IMR-90 (cell line): ENCODE measurements around the gene DNTTIP2. TPM values are rescaled to one million over a fixed set of nuclear protein-coding genes. Genes with fewer than 3 reads are reported as not detected.
A peak's percentile ranks its signal among the peaks of the same experiment; 100 is the strongest.

Experiments
- ATAC-seq: fragments of 200-7000 bp; cut with Tn5 transposase; 2 replicates; pipeline ENCODE4 v1.9.1; 2020; ENCODE audit warnings: low read depth, mild to moderate bottlenecking, moderate library complexity
- BruUV-seq: library from RNA; stranded (reverse); fragments of 400-500 nt; replicated peaks from 2 replicates; lab custom pipeline; 2021; lab: Mats Ljungman, UMichigan
- CTCF ChIA-PET: fragments of 300-600 bp; formaldehyde crosslinking; extraction: SDS; loops from one replicate; lab custom pipeline; 2021; ENCODE audit warnings: antibody characterized with exemption; lab: Yijun Ruan, JAX
- POLR2A ChIA-PET: fragments of 300-600 bp; sonication (Branson Sonifier 250); formaldehyde crosslinking; loops from one replicate; lab custom pipeline; 2022; ENCODE audit warnings: antibody characterized with exemption; ENCODE audit not compliant: unreplicated experiment; lab: Charles Lee
- DNase-seq: peaks from one replicate; pipeline ENCODE4 v3.0.0; 2013
- H2AFZ ChIP-seq: replicated peaks from 2 replicates; pipeline ENCODE3; 2013; ENCODE audit warnings: low read length, mild to moderate bottlenecking; ENCODE audit not compliant: poor library complexity
- H2AK5ac ChIP-seq: 2 replicates; pipeline ENCODE4 v1.6.1; 2013; ENCODE audit warnings: low read depth, low read length, inconsistent platforms
- H2AK9ac ChIP-seq: replicated peaks from 2 replicates; pipeline ENCODE3; 2013; ENCODE audit warnings: mild to moderate bottlenecking, low read depth, low read length, moderate library complexity; ENCODE audit not compliant: poor library complexity
- H2BK120ac ChIP-seq: 2 replicates; pipeline ENCODE4 v1.6.1; 2013; ENCODE audit warnings: low read depth, low read length, inconsistent platforms
- H2BK15ac ChIP-seq: 3 replicates; pipeline ENCODE4 v1.6.1; 2013; ENCODE audit warnings: low read depth, low read length, inconsistent platforms
- H2BK20ac ChIP-seq: 2 replicates; pipeline ENCODE4 v1.6.1; 2013; ENCODE audit warnings: low read depth, mild to moderate bottlenecking, inconsistent platforms, low read length, moderate library complexity
- H2BK5ac ChIP-seq: 2 replicates; pipeline ENCODE4 v1.6.1; 2013; ENCODE audit warnings: mild to moderate bottlenecking, low read depth, low read length, inconsistent platforms; ENCODE audit not compliant: poor library complexity, severe bottlenecking
- H3K14ac ChIP-seq: replicated peaks from 2 replicates; pipeline ENCODE4 v1.6.1; 2013; ENCODE audit warnings: low read depth, low read length, inconsistent platforms
- H3K18ac ChIP-seq: 2 replicates; pipeline ENCODE4 v1.6.1; 2013; ENCODE audit warnings: low read depth, low read length, control low read depth
- H3K23ac ChIP-seq: 2 replicates; pipeline ENCODE4 v1.6.1; 2013; ENCODE audit warnings: low read depth, low read length, inconsistent platforms
- H3K27ac ChIP-seq: 2 replicates; pipeline ENCODE4 v1.5.1; 2013; ENCODE audit warnings: mild to moderate bottlenecking, control low read depth, low read length; ENCODE audit not compliant: insufficient read depth
- H3K27me3 ChIP-seq: 2 replicates; pipeline ENCODE4 v1.6.1; 2013; ENCODE audit warnings: low read length; ENCODE audit not compliant: control insufficient read depth, insufficient read depth
- H3K36me3 ChIP-seq: 2 replicates; pipeline ENCODE4 v1.6.1; 2013; ENCODE audit warnings: low read length, mixed read lengths; ENCODE audit not compliant: control insufficient read depth, insufficient read depth
- H3K4ac ChIP-seq: 2 replicates; pipeline ENCODE4 v1.6.1; 2013; ENCODE audit warnings: low read depth, low read length, inconsistent platforms
- H3K4me1 ChIP-seq: 2 replicates; pipeline ENCODE4 v1.6.1; 2013; ENCODE audit warnings: low read length, mixed read lengths; ENCODE audit not compliant: control insufficient read depth, insufficient read depth
- H3K4me2 ChIP-seq: 2 replicates; pipeline ENCODE4 v1.6.1; 2013; ENCODE audit warnings: low read depth, mild to moderate bottlenecking, control low read depth, low read length, moderate library complexity
- H3K4me3 ChIP-seq: 2 replicates; pipeline ENCODE4 v1.5.1; 2013; ENCODE audit warnings: low read depth, mild to moderate bottlenecking, control low read depth, low read length, moderate library complexity; ENCODE audit not compliant: insufficient read depth
- H3K56ac ChIP-seq: 2 replicates; pipeline ENCODE4 v1.6.1; 2013; ENCODE audit warnings: low read length, inconsistent platforms; ENCODE audit not compliant: insufficient read depth; ENCODE audit errors: extremely low read depth
- H3K79me1 ChIP-seq, 2 experiments: 2 replicates each; pipeline ENCODE4 v1.6.1; 2013; ENCODE audit warnings: low read length in 2 of 2, inconsistent platforms in 1 of 2, low read depth in 1 of 2
- H3K9ac ChIP-seq: 2 replicates; pipeline ENCODE4 v1.6.1; 2013; ENCODE audit warnings: low read depth, low read length, control low read depth
- H3K9me1 ChIP-seq: 2 replicates; pipeline ENCODE4 v1.6.1; 2013; ENCODE audit warnings: low read length, inconsistent platforms; ENCODE audit not compliant: insufficient read depth
- H3K9me3 ChIP-seq: 2 replicates; pipeline ENCODE4 v1.6.1; 2013; ENCODE audit warnings: low read length; ENCODE audit not compliant: control insufficient read depth, insufficient read depth
- H4K20me1 ChIP-seq: 2 replicates; pipeline ENCODE4 v1.6.1; 2013; ENCODE audit warnings: low read length, inconsistent platforms; ENCODE audit not compliant: insufficient read depth
- H4K5ac ChIP-seq: 2 replicates; pipeline ENCODE4 v1.6.1; 2013; ENCODE audit warnings: mild to moderate bottlenecking, low read depth, low read length, control low read depth
- H4K8ac ChIP-seq, 2 experiments: 2 replicates each; pipeline ENCODE4 v1.6.1; 2013; ENCODE audit warnings: low read depth in 2 of 2, low read length in 2 of 2, control low read depth in 1 of 2, inconsistent platforms in 1 of 2
- H4K91ac ChIP-seq: 2 replicates; pipeline ENCODE4 v1.6.1; 2013; ENCODE audit warnings: low read depth, low read length, inconsistent platforms; ENCODE audit not compliant: insufficient read depth
- CEBPB ChIP-seq: IDR thresholded peaks from 2 replicates; pipeline ENCODE4 v1.6.1; 2012; ENCODE audit warnings: low read depth, low read length, improper control_type of control experiment
- MAFK ChIP-seq: IDR thresholded peaks from 2 replicates; pipeline ENCODE4 v1.6.1; 2012; ENCODE audit warnings: low read depth, low read length, improper control_type of control experiment
- MAZ ChIP-seq: IDR thresholded peaks from 2 replicates; pipeline ENCODE4 v1.6.1; 2012; ENCODE audit warnings: low read depth, mild to moderate bottlenecking, low read length, improper control_type of control experiment, moderate library complexity, borderline replicate concordance
- RFX5 ChIP-seq: IDR thresholded peaks from 2 replicates; pipeline ENCODE4 v1.8.0; 2012; ENCODE audit warnings: low read depth, mild to moderate bottlenecking, low read length, moderate library complexity
- SMC3 ChIP-seq: fragments of 150-350 bp; IDR thresholded peaks from 2 replicates; pipeline ENCODE4 v1.6.1; 2016; ENCODE audit warnings: low read depth, mild to moderate bottlenecking, antibody characterized with exemption, low read length, moderate library complexity
- WGBS, 2 experiments: methylation state at CpG; one replicate each; pipeline versions ENCODE4 v1.1.5 to v1.1.7; 2013; ENCODE audit warnings: missing lambda C conversion rate in 2 of 2; ENCODE audit not compliant: insufficient read length in 1 of 2; ENCODE audit errors: extremely low coverage in 2 of 2; 5-methylcytosine and 5-hydroxymethylcytosine counted together
- dilution Hi-C: fragments of 300-500 bp; cut with HindIII; formaldehyde crosslinking; loops from one replicate; pipeline ENCODE4 v1.14.3; 2018; ENCODE audit warnings: low sequenced_read_pairs; ENCODE audit not compliant: unreplicated experiment
- in situ Hi-C: fragments of 300-500 bp; cut with MboI; formaldehyde crosslinking; loops from 3 replicates; pipeline ENCODE4 v1.14.3; 2019; ENCODE audit warnings: low sequenced_read_pairs, inconsistent platforms, mixed read lengths
- intact Hi-C: fragments of 100-400 bp; cut with micrococcal nuclease; formaldehyde crosslinking; loops from 2 replicates; pipeline ENCODE4 v1.10.0; 2022
- polyA plus RNA-seq, 3 experiments: library from polyadenylated mRNA; depleted of rRNA; stranded (reverse); fragments of >200 nt; gene quantifications; 2 replicates each; pipeline ENCODE4 v1.2.3, GENCODE V29; 2012; ENCODE audit warnings: low replicate concordance in 1 of 3
- total RNA-seq: library from RNA; depleted of rRNA; stranded (reverse); fragments of >200 nt; gene quantifications from 2 replicates; pipeline ENCODE4 v1.2.3, GENCODE V29; 2012
- TF ChIP-seq, protein P1 (sequence below): conservative IDR thresholded peaks from 2 replicates; pipeline ENCODE4 v1.5.1; 2012; ENCODE audit warnings: mild to moderate bottlenecking, low read depth, low read length, improper control_type of control experiment

DNTTIP2 gene
- total and polyA plus RNA-seq, 2 of the 4 experiments (the other 2 are of a cell fraction): 14.2 to 24.4 TPM

DNA sequence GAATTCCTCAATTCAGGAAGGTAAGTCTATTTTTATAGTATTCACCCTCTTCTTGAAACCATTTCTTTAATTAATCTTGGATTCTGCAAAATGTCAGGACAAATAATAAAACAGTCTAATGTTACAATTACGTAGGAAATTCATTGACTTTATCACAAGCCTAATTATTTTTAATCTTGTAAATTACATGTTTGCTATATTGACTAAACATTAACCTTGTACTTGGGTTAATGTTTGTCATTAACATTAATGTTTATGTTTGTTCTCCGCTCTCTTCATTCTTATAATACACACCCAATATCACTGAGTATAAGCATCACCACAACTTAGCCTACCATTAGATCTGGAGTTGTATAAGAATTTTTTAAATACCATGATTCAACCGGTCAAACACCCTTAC, 27.5 kb upstream of the DNTTIP2 start:
- Histone ChIP-seq H2AK9ac (no peak overlapping the region), H2BK5ac (no peak overlapping the region), H3K27me3 (no peaks in the 10 kb centered on the region), H3K56ac (no peak overlapping the region), H3K18ac (no peak overlapping the region), H3K4me2 (peak overlapping the region; percentile 28; the same call in 1 of the 2 replicates), H3K27ac (no peak overlapping the region), H4K91ac (no peak overlapping the region), H3K79me1 (peaks cover 6 to 55% of the 10 kb centered on the region in 2 experiments; a peak in 3 of 4 replicates), H4K5ac (no peak overlapping the region), H2BK20ac (no peak overlapping the region), H3K4ac (no peak overlapping the region), H3K4me3 (no peak overlapping the region), H3K4me1 (peaks cover 4% of the 10 kb centered on the region), H4K20me1 (peaks cover 47% of the 10 kb centered on the region; the same call in 1 of the 2 replicates), H3K9ac (no peak overlapping the region), H3K36me3 (no peaks in the 10 kb centered on the region), H3K9me1 (peaks cover 3% of the 10 kb centered on the region; the same call in 1 of the 2 replicates), H4K8ac (no peak overlapping the region), H3K23ac (0 out of 2 replicates have a peak overlapping the region, but pooled peaks have one; percentile 10), H2AFZ (no peak overlapping the region), H2BK120ac (no peak overlapping the region), H2BK15ac (no peak overlapping the region), H3K14ac (no peak overlapping the region), H3K9me3 (no peaks in the 10 kb centered on the region), H2AK5ac (no peak overlapping the region)
- DNase-seq (no peak), ATAC-seq (no peak)
- WGBS, 2 experiments: no CpG with 5 or more reads among the region's 3 CpGs
- dilution Hi-C loops: no loop called here
- in situ Hi-C loops: no loop called here
- no TSS peak for BruUV-seq
- POLR2A ChIA-PET: no interaction called here
- intact Hi-C loops: loop anchor here (10.0 kb wide), 2 partner anchors 328 to 898 kb away; partner anchors contain the start of gene ARHGAP29
- CTCF ChIA-PET: no interaction called here
- TF ChIP-seq RFX5 (no peak), MAZ (no peak), SMC3 (no peak), CEBPB (no peak), MAFK (no peak)
- TF ChIP-seq, protein P1, sequence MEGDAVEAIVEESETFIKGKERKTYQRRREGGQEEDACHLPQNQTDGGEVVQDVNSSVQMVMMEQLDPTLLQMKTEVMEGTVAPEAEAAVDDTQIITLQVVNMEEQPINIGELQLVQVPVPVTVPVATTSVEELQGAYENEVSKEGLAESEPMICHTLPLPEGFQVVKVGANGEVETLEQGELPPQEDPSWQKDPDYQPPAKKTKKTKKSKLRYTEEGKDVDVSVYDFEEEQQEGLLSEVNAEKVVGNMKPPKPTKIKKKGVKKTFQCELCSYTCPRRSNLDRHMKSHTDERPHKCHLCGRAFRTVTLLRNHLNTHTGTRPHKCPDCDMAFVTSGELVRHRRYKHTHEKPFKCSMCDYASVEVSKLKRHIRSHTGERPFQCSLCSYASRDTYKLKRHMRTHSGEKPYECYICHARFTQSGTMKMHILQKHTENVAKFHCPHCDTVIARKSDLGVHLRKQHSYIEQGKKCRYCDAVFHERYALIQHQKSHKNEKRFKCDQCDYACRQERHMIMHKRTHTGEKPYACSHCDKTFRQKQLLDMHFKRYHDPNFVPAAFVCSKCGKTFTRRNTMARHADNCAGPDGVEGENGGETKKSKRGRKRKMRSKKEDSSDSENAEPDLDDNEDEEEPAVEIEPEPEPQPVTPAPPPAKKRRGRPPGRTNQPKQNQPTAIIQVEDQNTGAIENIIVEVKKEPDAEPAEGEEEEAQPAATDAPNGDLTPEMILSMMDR: no peak
